NCI-H1436 treated with DMSO at 0.1 percent for 48 hours (cell line): ENCODE measurements around the gene ZCCHC10.
"Not testable (repeated sequence)": the region's sequence is repeated elsewhere in the genome, so short reads cannot be mapped to it uniquely, and the experiment has no call there.

Experiments
- DNase-seq: peaks from one replicate; lab custom pipeline; 2025; lab: John Stamatoyannopoulos, UW

Gene ZCCHC10

GRCh38 chr5:133041910-133042309 is 15.6 kb upstream of the ZCCHC10 start:
- no peak for DNase-seq

DNA sequence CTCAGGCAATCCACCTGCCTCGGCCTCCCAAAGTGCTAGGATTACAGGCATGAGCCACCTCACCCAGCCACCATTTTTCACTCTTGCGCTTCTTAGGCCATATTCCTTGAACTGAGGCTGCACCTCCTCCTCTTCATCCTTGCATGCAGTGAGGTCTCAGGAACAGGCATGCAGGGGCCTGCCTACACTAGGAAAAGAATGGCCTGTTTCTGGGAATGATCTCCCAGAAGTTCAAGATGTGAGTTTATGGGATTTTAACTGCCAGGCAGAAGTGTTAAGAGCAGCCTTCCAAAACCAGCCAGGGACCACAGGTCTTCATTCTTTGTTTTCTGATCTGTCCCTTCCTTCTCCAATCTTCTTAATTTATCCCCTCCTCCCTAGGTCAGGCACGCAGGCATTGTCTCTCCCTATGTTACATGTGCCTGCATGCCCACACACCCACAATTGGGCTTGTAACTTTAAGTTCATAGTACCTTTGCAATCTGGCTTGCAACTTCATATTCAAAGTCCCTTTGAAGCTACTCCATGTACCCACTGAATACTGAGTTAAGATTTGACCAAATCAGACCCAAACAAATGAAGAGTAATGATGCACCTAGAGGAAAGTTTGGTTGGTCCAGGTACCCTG is 14.9 kb upstream of the ZCCHC10 start:
- DNase-seq: no peak

GRCh38 chr5:133036677-133037076 is 10.3 kb upstream of the ZCCHC10 start:
- not testable (repeated sequence) for DNase-seq

- no peak for DNase-seq
Observed at GRCh38 chr5:133035224-133035623, 8.9 kb upstream of the ZCCHC10 start.

DNA sequence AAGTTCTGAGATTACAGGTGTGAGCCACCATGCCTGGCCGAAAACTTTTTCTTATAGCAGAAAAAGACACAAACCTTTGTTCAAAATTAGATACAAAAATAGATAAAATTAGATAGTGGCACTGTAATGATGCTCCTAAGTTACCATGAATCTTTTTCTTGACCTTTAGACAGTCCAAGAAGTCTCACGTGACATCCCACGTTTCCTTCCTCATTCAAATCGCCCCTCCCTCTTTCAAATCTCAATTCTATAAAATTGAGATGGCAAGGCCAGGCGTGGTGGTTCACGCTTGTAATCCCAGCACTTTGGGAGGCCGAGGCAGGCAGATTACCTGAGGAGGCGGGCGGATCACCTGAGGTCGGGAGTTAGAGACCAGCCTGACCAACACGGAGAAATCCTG is 7.7 kb upstream of the ZCCHC10 start:
- no peak for DNase-seq

GRCh38 chr5:133032852-133033742 is 6.7 kb upstream of the ZCCHC10 start:
- DNase-seq: no peak

DNA sequence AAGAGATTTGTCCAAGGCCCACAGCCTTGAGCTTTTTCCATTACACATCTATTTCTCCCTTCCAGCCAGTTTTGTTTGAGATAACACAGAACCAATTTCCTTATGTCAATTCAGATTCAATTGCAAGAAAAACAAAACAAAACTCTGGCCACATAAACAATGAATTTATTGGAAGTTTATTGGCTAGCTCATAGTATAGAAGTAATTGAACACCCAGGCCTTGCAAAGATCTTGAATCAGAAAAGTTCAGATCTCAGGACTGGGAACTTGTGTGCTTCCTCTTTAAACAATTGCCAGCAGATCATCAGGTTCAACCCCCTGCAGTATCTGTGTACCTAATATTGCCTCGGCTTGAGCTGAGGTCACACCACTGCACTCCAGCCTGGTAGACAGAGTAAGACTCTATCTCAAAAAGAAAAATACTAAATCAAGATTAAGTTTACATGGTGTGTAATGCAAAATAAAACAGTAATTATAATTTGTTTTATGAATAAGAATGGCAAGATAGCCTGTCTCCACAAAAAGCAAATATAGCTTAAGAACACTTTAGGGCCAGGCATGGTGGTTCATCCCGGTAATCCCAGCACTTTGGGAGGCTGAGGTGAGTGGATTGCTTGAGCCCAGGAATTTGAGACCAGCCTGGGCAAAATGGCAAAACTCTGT is 4.1 kb upstream of the ZCCHC10 start:
- no peak for DNase-seq

GRCh38 chr5:133029416-133029815 is 3.1 kb upstream of the ZCCHC10 start:
- DNase-seq: no peak

GRCh38 chr5:133026664-133027153 is 360 bp upstream of the ZCCHC10 start:
- no peak for DNase-seq

GRCh38 chr5:133019471-133019870 is 6.9 kb downstream of the ZCCHC10 start:
- DNase-seq: not testable (repeated sequence)

DNA sequence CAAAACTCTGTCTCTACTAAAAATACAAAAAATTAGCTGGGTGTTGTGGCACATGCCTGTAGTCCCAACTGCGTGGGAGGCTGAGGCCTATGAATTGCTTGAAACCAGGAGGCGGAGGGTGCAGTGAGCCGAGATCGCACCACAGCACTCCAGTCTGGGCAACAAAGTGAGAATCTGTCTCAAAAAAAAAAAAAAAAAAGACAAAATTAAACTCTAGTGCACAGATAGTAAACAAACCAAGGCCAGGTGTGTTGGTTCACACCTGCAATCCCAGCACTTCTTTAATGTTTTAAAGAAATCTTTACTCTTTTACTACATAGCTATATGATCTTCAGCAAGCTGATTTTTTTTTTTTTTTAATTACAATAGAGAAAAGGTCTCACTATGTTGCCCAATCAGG is 8.4 kb downstream of the ZCCHC10 start:
- DNase-seq: no peak

DNA sequence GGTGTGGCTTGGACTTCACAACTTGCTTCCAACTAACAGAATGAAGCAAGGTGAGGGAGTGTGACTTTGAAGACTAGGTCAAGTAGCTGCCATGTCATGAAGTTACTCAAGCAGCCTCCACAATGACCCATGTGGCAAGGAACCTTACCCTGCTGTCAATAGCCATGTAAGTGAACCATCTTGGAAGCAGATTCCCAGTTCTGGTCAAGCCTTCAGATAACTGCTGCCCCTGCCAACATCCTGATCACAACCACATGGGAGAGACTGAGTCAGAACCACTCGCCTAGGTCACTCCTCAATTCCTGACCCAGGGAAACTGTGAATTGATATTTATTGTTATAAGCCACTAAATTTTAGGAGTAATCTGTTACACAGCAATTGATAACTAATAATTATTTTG is 10.9 kb downstream of the ZCCHC10 start:
- DNase-seq: no peak

DNA sequence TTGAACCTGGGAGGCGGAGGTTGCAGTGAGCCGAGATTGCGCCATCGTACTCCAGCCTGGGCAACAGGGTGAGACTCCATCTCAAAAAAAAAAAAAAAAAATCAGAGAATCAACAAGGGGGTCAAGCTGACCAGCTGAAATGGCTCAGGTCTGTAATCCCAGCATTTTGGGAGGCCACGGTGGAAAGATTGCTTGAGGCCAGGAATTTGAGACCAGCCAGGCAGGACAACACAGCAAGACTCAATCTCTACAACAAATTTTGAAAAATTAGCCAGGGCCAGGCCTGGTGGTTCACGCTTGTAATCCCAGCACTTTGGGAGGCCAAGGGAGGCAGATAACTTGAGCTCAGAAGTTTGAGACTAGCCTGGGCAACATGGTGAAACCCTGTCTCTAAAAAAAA is 17.9 kb downstream of the ZCCHC10 start:
- not testable (repeated sequence) for DNase-seq

- no peak for DNase-seq
Observed at GRCh38 chr5:133006653-133007052, 19.7 kb downstream of the ZCCHC10 start.

GRCh38 chr5:132999246-132999645 is 27.1 kb downstream of the ZCCHC10 start:
- no peak for DNase-seq

GRCh38 chr5:132998556-132998955 is 27.8 kb downstream of the ZCCHC10 start:
- no peak for DNase-seq

GRCh38 chr5:132996307-132996706 is 30.0 kb downstream of the ZCCHC10 start:
- DNase-seq: no peak

DNA sequence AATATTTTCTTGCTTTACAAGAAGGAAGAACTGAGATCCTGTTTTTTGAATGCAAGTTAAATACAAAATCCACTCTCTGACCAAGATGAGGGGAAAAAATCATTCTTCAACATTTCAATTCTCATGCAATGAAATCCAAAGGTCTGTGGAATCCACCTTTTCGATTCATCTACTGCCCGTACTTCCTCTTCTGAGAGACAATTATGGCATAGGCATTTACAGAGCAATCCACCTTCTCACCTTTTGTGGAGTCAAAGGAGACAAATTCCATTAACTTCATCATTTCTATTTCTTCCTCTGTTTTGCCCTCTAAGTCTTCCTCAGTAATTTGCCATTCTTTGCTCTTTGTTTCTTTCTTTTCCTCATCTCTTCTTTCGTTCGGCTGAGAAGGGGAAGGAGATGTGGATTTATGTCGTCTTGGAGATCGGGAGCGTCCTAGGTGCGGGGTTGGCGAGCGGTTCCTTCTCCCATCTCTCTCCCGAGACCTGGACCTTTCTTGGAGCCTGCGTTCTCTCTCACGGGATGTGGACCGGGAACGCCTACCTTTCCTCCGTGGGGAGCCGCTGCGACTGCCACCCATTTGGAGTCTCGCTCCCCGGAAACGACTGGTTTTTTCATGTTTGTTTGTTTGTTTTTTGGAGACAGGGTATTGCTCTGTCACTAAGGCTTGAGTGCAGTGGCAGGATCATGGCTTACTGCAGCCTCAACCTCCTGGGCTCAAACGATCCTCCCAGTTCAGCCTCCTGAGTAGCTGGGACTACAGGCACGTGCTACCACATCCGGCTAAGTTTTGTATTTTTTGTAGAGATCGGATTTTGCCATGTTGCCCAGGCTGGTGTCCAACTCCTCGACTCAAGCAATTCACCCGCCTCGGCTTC is 38.6 kb downstream of the ZCCHC10 start:
- no peak for DNase-seq

GRCh38 chr5:132982971-132983370 is 43.4 kb downstream of the ZCCHC10 start:
- DNase-seq: not testable (repeated sequence)

DNA sequence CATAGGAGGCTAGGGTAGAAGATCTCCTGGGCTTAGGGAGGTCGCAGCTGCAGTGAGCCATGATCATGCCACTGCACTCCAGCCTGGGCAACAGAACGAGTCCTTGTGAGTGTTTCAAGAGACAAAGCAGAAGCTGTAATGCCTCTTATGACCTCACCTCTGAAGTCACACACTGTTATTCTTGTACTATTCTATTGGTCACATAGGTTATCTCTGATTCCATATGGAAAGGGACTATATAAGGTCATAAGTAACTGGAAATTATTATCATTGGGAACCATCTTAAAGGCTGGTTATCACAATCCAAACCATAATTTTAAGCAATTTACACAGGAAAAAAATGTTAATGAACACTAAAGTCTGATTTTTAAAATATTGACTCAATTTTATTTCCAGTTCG is 45.1 kb downstream of the ZCCHC10 start:
- DNase-seq: no peak

DNA sequence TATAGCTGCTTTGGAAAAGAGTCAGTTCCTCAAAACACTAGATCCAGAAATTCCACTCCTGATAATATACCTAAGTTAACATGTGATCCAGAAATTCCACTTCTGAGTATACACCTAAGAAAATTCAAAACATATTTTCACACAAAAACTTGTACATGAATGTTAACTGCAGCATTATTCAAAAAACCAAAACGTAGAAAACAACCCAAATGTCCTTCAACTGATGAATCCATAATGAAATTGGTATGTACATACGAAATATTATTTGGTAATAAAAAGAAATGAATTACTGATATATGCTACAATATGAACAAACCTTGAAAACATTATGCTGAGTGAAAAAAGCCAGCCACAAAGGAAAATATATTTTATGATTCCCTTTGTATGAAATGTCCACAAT is 46.4 kb downstream of the ZCCHC10 start:
- DNase-seq: no peak
